Dedifferentiated amniotic fluid mesenchymal stem cell (primary cell): ENCODE data around the gene MIF.
"Not testable (repeated sequence)": the region's sequence is repeated elsewhere in the genome, so short reads cannot be mapped to it uniquely, and the experiment has no call there.

Experiments used
- DNase-seq: peaks from one replicate; pipeline ENCODE4 v3.0.0-alpha.2; 2016; ENCODE audit errors: extremely low spot score

Gene MIF

GRCh38 chr22:23901600-23901999, 7.4 kb downstream of the MIF start:
- no peak for DNase-seq

- no peak for DNase-seq
Measured at GRCh38 chr22:23903328-23903971, 9.3 kb downstream of the MIF start.

DNA sequence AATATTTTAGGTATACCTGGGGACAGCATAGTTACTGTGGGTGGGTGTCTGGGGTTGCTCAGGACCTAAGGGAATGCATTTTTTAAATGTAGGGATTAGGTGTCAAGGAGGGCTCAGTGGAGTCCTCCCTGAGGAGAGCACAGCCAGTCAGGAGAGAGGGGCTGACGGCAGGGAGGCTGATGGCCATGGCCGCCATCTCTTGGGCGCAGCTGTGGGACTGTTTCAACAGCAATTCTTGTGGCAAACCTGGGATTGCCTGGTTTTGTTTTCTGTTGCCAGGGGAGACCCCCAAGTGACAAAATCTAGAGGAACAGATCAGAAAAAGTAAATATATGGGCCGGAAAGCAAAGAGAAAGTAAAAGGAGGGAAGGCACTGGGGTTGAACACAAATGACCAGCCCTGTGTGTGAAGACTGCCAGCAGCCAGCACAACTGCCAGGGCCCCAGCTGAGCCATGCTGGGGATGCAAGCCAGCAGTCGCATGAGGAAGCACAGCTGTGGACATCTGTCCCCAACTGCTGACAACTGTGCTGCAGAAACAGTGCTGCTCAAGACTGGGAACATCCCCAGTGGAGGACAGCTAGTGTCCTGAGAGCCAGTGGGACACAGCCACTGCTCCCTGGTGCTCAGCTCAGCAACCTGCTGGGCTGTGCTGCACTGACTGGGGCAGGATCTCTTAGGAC, 10.5 kb downstream of the MIF start:
- DNase-seq, result no peak

GRCh38 chr22:23906641-23907040, 12.5 kb downstream of the MIF start:
- no peak for DNase-seq

DNA sequence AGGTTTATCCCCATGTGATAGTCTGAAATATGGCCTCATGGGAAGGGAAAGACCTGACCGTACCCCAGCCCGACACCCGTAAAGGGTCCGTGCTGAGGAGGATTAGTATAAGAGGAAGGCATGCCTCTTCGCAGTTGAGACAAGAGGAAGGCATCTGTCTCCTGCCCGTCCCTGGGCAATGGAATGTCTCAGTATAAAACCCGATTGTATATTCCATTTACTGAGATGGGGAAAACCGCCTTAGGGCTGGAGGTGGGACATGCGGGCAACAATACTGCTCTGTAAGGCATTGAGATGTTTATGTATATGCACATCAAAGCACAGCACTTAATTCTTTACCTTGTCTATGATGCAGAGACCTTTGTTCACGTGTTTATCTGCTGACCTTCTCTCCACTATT, 13.2 kb downstream of the MIF start:
- DNase-seq, result not testable (repeated sequence)

DNA sequence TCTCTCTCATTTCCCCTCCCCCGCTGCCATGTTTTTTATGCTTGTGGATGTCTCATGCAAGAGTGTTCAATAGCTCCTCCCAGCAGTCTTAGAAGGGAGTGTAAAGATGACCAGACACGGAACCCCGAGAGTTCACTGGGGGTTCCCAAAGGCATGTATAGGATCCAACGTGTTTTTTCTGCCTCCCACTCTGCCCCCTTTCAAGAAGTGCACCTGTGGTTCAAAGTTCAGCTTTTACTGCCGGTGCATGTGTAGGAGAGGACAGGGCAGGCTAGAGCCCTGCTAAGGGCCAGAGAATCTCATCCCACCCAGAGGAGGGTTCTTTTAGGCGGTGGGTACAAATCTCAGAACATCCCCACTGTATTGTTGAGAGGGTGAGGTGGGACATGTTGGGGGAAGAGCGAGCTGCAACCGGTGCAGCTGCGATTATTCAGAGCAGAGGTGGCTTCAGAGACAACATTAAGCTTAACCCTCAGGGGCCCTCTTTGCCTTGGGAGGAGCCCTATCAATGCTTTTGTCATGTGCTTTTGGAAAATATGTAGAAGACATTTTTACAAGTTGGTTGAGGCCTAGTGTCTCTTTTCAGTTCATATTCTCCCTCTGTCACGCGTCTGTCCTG, 14.5 kb downstream of the MIF start:
- DNase-seq, result no peak

- DNase-seq, result no peak
Measured at GRCh38 chr22:23909296-23909898, 15.2 kb downstream of the MIF start.

DNA sequence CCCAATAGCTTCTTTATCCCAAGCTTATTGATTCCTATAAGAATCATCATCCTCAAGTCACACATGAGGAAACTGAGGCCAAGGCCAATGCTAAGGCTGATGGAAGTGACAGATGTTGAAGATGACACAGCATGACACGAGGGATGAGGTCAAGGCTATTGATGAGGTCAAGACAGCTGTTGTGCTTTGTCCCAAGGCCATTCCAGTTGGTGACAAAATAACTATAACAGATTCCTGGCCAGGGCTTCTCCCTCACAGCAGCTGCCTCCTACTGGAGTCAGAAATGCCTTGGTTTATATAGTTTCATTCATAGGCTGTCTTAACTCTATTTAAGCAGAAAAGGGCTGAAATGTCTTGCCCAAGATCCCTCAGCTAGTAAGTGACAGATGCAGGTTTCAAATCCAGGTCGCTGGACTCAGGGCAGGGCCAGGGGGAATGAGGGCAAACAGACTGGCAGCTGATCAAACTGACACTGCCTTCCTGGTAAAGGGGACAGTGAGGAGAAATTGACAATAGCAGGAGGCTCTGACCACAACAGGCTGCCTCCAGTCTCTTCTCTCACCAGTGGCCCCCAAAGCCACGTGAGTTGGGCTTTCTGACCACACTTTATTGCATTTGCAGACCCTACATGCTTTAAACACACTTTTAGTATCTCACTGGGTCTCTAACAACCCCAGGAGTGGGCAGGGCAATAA, 16.5 kb downstream of the MIF start:
- no peak for DNase-seq

DNA sequence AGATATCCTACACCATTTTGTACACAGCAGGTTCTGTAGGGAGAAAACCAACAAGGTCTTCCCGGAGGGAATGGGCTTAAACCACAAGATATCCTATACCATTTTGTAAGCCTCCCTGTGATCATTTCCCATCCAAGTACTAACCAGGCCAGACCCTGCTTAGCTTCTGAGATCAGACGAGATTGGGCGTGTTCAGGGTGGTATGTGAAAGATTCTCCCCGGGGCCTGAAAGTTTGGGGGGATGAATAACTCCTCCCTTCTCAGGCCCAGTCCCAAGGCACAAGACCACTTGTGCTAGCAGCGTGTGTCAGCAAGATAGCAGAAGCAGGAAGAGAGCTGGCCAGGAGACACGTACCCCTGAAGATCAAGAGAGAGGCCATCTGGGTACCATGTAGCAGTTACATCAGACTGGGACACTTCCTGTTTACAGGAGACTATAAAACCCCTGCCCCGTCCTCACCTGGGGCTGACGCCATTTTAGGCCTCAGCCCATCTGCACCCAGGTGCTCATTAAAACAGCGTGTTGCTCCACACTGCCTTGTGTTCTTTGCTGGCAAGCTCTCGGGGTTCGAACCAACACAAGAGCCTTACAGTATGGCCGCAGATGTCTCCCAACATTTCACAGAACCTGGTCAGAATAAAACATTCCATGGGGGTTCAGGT, 17.3 kb downstream of the MIF start:
- no peak for DNase-seq

- DNase-seq, result no peak
Measured at GRCh38 chr22:23912293-23912903, 18.2 kb downstream of the MIF start.

DNA sequence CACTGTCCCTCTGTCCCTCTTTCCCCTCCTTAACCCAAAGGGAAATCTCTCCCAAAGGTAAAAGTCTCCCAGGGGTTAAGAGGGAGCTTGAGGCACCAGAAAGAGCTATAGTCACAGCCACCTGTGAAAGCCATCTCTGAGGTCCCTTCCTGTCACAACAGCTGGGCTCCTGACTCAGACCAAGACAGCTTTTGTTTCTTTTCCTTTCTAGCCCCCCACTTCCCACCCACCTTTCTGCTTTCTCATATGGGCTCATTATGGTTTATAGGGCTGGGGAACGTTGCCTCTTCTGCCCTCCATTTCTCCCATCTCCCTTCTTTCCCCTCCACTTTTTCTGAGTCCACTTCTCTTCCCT, 19.1 kb downstream of the MIF start:
- no peak for DNase-seq

DNA sequence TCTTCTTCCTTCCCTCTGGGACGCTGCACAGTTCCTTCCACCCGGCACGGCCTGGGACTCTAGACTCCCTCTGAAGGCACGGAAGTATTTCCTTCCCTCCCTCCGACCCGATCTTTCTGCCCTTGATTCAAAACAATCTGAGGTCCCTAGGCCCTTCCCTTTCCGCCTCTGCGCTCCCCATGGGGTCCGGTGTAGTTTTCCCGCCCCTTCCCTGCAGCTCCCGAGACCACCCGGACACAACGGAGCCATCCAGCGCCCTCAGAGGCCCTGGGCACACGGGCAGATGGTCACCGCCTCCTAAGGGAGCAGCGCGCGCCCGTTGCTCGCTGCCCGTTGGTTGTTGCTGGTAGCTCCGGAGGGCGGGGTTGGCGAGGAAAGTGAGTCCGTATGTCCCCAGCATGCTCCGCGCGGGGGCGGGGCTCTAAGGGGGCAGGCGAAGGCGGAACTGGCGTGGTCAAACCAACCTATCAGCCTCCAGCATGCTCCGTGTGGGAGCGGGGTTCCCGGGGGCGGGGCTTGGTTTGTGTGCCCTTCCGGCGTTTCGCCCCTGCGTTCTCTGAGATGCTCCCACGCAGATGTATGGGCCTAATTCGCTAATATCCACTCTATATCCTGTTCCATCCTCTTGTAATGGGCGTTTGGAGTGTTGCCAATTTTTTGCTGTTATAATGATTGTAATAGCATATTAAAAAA, 19.6 kb downstream of the MIF start:
- peak; percentile 99 for DNase-seq

DNA sequence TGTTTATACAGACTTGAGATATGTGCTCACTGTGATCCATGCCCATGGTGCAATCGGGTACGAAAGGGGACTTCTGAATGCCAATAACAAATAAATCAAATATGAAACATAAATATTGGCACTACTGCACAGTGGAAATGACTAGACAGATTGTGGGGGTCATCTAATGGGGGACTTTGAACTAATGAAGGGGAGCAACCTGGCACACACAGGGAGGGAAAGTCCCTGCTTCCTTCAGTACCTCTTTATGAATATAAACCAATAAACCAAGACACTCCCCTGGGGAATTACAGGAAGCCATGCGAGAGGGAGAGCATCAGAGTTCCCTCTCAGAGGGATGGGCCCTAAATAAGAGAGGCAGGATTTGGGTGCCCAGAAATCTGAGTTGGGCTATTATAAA, 21.1 kb downstream of the MIF start:
- no peak for DNase-seq

DNA sequence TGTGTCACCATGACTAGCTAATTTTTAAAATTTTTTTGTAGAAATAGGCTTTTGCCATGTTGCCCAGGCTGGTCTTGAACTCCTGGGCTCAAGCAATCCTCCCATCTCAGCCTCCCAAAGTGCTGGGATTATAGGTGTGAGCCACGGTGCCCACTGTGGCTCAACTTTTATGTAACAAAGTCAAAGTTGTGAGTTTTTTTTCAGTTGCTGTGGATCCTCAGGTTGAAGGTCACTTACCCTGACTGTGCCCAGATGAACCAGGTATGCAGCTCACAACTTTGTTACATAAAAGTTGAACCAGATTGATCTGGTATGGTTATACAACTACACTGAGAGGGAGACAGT, 26.1 kb downstream of the MIF start:
- DNase-seq, result not testable (repeated sequence)

GRCh38 chr22:23921586-23922201, 27.5 kb downstream of the MIF start:
- DNase-seq, result not testable (repeated sequence)

DNA sequence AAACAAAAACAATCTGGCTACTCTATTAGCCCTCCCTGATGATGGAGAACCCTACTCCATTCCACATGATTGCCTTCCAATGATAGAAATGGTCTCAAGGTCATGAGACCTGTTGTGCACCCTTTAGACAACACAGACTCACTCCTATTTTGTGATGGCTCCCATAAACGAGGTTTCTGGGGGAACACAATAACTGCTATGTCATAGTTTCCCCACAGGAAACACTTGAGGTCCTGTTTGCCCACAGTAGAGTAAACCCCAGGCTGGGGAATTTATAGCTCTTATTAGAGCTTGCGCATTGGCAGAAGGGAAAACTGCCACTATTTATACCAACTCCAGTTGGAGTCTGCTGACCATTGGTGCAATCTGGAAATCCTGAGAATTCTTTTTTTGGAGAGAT, 28.7 kb downstream of the MIF start:
- DNase-seq, result no peak

- no peak for DNase-seq
Measured at GRCh38 chr22:23925020-23925606, 30.9 kb downstream of the MIF start.

GRCh38 chr22:23926561-23926960, 32.4 kb downstream of the MIF start:
- no peak for DNase-seq

- no peak for DNase-seq
Measured at GRCh38 chr22:23938328-23939016, 44.3 kb downstream of the MIF start.

- no peak for DNase-seq
Measured at GRCh38 chr22:23939017-23939357, 44.8 kb downstream of the MIF start.
